Prostate gland (tissue), 2 donors: Measurements from ENCODE around the gene ART1. TPM values are rescaled to one million over a fixed set of nuclear protein-coding genes. Genes with fewer than 3 reads are reported as not detected.

ENCODE experiments used
- DNase-seq: peaks from one replicate; pipeline ENCODE4 v3.0.0-alpha.2; 2019; ENCODE audit warnings: low spot score
- H3K27ac ChIP-seq, 2 donors: fragments of 200-600 bp; sonication (generic); 2 replicates each; pipeline ENCODE4 v1.5.1; 2017 to 2019
- H3K27me3 ChIP-seq: fragments of 200-600 bp; sonication (generic); replicated peaks from 2 replicates; pipeline ENCODE4 v1.5.1; 2019; ENCODE audit not compliant: insufficient read depth
- H3K36me3 ChIP-seq, 2 donors: fragments of 200-600 bp; sonication (generic); 1 replicate in 1 of 2; 2 replicates in 1 of 2; pipeline versions ENCODE4 v1.5.1 to v1.8.1; 2017 to 2019
- H3K4me1 ChIP-seq: fragments of 200-600 bp; sonication (generic); replicated peaks from 2 replicates; pipeline ENCODE4 v1.5.1; 2019
- H3K4me3 ChIP-seq, 2 donors: fragments of 200-600 bp; sonication (generic); 2 replicates each; pipeline ENCODE4 v1.5.1; 2017 to 2019
- H3K9me3 ChIP-seq: fragments of 200-600 bp; sonication (generic); 2 replicates; pipeline ENCODE4 v1.5.1; 2017
- CTCF ChIP-seq, 4 experiments: fragments of 200-600 bp in 2 of 4; fragments of 450-650 bp in 2 of 4; sonication (generic) in 2 of 4; IDR thresholded peaks; 1 replicate in 3 of 4; 2 replicates in 1 of 4; pipeline ENCODE4 v1.5.1; 2016 to 2019; ENCODE audit warnings: antibody characterized with exemption in 4 of 4, mild to moderate bottlenecking in 2 of 4, moderate library complexity in 2 of 4
- POLR2A ChIP-seq: fragments of 450-650 bp; IDR thresholded peaks from one replicate; pipeline ENCODE4 v1.6.1; 2016; ENCODE audit warnings: antibody characterized with exemption, mild to moderate bottlenecking
- POLR2AphosphoS5 ChIP-seq: sonication (generic); formaldehyde crosslinking; IDR thresholded peaks from one replicate; pipeline ENCODE4 v1.6.1; 2017; ENCODE audit warnings: antibody characterized with exemption
- WGBS: methylation state at CpG from one replicate; pipeline ENCODE4 v1.1.5; 2018; 5-methylcytosine and 5-hydroxymethylcytosine counted together
- intact Hi-C: fragments of 100-400 bp; cut with DNase I; formaldehyde crosslinking; loops from one replicate; pipeline ENCODE4 v1.14.2; 2022
- total RNA-seq, 2 donors: library from RNA; depleted of rRNA; stranded (reverse); fragments of >200 nt; gene quantifications; one replicate each; pipeline ENCODE4 v1.1.0, GENCODE V29; 2016

Gene ART1
- total RNA-seq, 2 donors from 2014 or later = not detected

GRCh38 chr11:3685923-3686322 is 41.0 kb downstream of the ART1 start:
- Histone ChIP-seq H3K9me3 (no peaks in the 10 kb centered on the region), H3K27me3 (no peaks in the 10 kb centered on the region), H3K4me1 (no peaks in the 10 kb centered on the region), H3K27ac (no peak overlapping the region), H3K36me3 (no peaks in the 10 kb centered on the region), H3K4me3 (no peak overlapping the region)
- WGBS = 43% methylated on average over 7 of the region's 7 CpGs
- peak; percentile 15 for DNase-seq
- intact Hi-C loops = no loop called here
- TF ChIP-seq POLR2A = no peak
- TF ChIP-seq POLR2AphosphoS5 = peak; percentile 35

GRCh38 chr11:3686751-3687150 is 41.8 kb downstream of the ART1 start:
- intact Hi-C loops = no loop called here
- Histone ChIP-seq H3K27me3 (no peaks in the 10 kb centered on the region), H3K4me1 (no peaks in the 10 kb centered on the region), H3K27ac (no peak overlapping the region), H3K9me3 (no peaks in the 10 kb centered on the region), H3K4me3 (no peak overlapping the region), H3K36me3 (peaks cover 0 to 3% of the 10 kb centered on the region in 2 donors)
- DNase-seq = no peak
- WGBS = 97% methylated on average over 4 of the region's 4 CpGs
- TF ChIP-seq POLR2A (no peak), POLR2AphosphoS5 (no peak), CTCF (IDR thresholded peaks at IDR 0.05) (no peak)

GRCh38 chr11:3700410-3700809 is 55.5 kb downstream of the ART1 start:
- DNase-seq = no peak
- Histone ChIP-seq H3K27me3 (no peaks in the 10 kb centered on the region), H3K27ac (peak overlapping the region in 1 of 2 donors; percentile 52), H3K36me3 (no peaks in the 10 kb centered on the region), H3K4me1 (peaks cover 4% of the 10 kb centered on the region), H3K4me3 (no peak overlapping the region), H3K9me3 (no peaks in the 10 kb centered on the region)
- WGBS = 54% methylated on average over 2 of the region's 2 CpGs
- intact Hi-C loops = no loop called here
- TF ChIP-seq POLR2A = no peak
- TF ChIP-seq POLR2AphosphoS5 = peak; percentile 57

- WGBS = 77% methylated on average over 2 of the region's 2 CpGs
- intact Hi-C loops = no loop called here
- H3K36me3 ChIP-seq = peaks cover 0 to 1% of the 10 kb centered on the region in 2 donors
These were observed 56.0 kb downstream of the ART1 start for GRCh38 chr11:3700910-3701309.

GRCh38 chr11:3703383-3703782 is 58.5 kb downstream of the ART1 start:
- WGBS = 85% methylated on average over 3 of the region's 3 CpGs
- H3K36me3 ChIP-seq = peaks cover 0 to 8% of the 10 kb centered on the region in 2 donors
- H3K27ac ChIP-seq = no peak overlapping the region
- H3K4me1 ChIP-seq = peaks cover 4% of the 10 kb centered on the region
- H3K9me3 ChIP-seq = no peaks in the 10 kb centered on the region
- intact Hi-C loops = no loop called here
- H3K4me3 ChIP-seq = no peak overlapping the region
- TF ChIP-seq CTCF (IDR thresholded peaks at IDR 0.05) = no peak
- TF ChIP-seq POLR2A = no peak
- no peak for TF ChIP-seq POLR2AphosphoS5
- no peaks in the 10 kb centered on the region for H3K27me3 ChIP-seq
- DNase-seq = no peak

More at GRCh38 chr11:3700910-3701309, 56.0 kb downstream of the ART1 start:
- Histone ChIP-seq H3K27ac (peak overlapping the region in 1 of 2 donors; percentile 52), H3K4me1 (peaks cover 4% of the 10 kb centered on the region), H3K27me3 (no peaks in the 10 kb centered on the region), H3K9me3 (no peaks in the 10 kb centered on the region), H3K4me3 (no peak overlapping the region)
- TF ChIP-seq CTCF (IDR thresholded peaks at IDR 0.05) = no peak
- no peak for TF ChIP-seq POLR2AphosphoS5
- TF ChIP-seq POLR2A = no peak
- no peak for DNase-seq

- Histone ChIP-seq H3K4me3 (no peak overlapping the region), H3K4me1 (no peaks in the 10 kb centered on the region), H3K9me3 (no peaks in the 10 kb centered on the region), H3K36me3 (peaks cover 0 to 8% of the 10 kb centered on the region in 2 donors), H3K27me3 (no peaks in the 10 kb centered on the region), H3K27ac (no peak overlapping the region)
- no peak for TF ChIP-seq CTCF (IDR thresholded peaks at IDR 0.05)
- TF ChIP-seq POLR2A = no peak
- TF ChIP-seq POLR2AphosphoS5 = no peak
- WGBS = 82% methylated on average over 2 of the region's 2 CpGs
- no peak for DNase-seq
- intact Hi-C loops = no loop called here
These were observed 62.2 kb downstream of the ART1 start for GRCh38 chr11:3707176-3707575.
